Spleen (tissue), 7 donors: ENCODE results near the gene SAMD10.

Source experiments
- CTCF ChIP-seq, 11 experiments: fragments of 200-600 bp in 7 of 11; fragments of 450-650 bp in 4 of 11; sonication (generic) in 4 of 11; IDR thresholded peaks in 8 of 11; conservative IDR thresholded peaks in 3 of 11; 1 replicate in 7 of 11; 2 replicates in 4 of 11; pipeline versions ENCODE4 v1.4.0 to v1.8.0; 2016 to 2021; ENCODE audit warnings: antibody characterized with exemption in 11 of 11, inconsistent platforms in 4 of 11, mild to moderate bottlenecking in 1 of 11
- POLR2A ChIP-seq, 3 donors: fragments of 450-650 bp; IDR thresholded peaks; one replicate each; pipeline ENCODE4 v1.5.1; 2017; ENCODE audit warnings: antibody characterized with exemption in 3 of 3, mild to moderate bottlenecking in 1 of 3
- donor health status: DM: no; HTN: no; CAD: no; lungs with moderate emphysema.
- donor health status: DM: no; HTN: no; CAD: no.
- donor health status: DM: no; HTN: no; CAD: no.

- TF ChIP-seq CTCF (IDR thresholded peaks at IDR 0.05 in 8 of 11, conservative IDR thresholded peaks at IDR 0.05 in 3 of 11) (no peak), POLR2A (IDR thresholded peaks at IDR 0.05) (no peak)
Observed at GRCh38 chr20:63942250-63942951, 37.0 kb downstream of the SAMD10 start.
